SK-N-SH treated with all-trans-retinoic acid at 6 μM for 48 hours (cell line): Measurements from ENCODE around the gene GAGE12C.
"Not testable (repeated sequence)": the region's sequence is repeated elsewhere in the genome, so short reads cannot be mapped to it uniquely, and the experiment has no call there.

Source experiments
- BACH2 ChIP-seq: fragments of 250-450 bp; sonication (Bioruptor Pico); IDR thresholded peaks from 2 replicates; pipeline ENCODE4 v1.9.0; 2021; ENCODE audit warnings: mild to moderate bottlenecking, borderline replicate concordance
- CREB5 ChIP-seq: fragments of 250-450 bp; sonication (Bioruptor Pico); IDR thresholded peaks from 2 replicates; pipeline ENCODE4 v1.5.1; 2020; ENCODE audit warnings: low read depth, mild to moderate bottlenecking, moderate library complexity
- ESRRG ChIP-seq: fragments of 250-450 bp; sonication (Bioruptor Pico); IDR thresholded peaks from 2 replicates; pipeline ENCODE4 v1.6.1; 2021; ENCODE audit warnings: mild to moderate bottlenecking
- PATZ1 ChIP-seq: fragments of 250-450 bp; sonication (Bioruptor Pico); IDR thresholded peaks from 2 replicates; pipeline ENCODE4 v1.8.0; 2020; ENCODE audit warnings: mild to moderate bottlenecking, moderate library complexity, borderline replicate concordance
- POU6F1 ChIP-seq: fragments of 250-450 bp; sonication (Bioruptor Pico); IDR thresholded peaks from 2 replicates; pipeline ENCODE4 v1.8.0; 2021; ENCODE audit warnings: low read depth, mild to moderate bottlenecking, moderate library complexity, borderline replicate concordance
- PPARA ChIP-seq: fragments of 250-450 bp; sonication (Bioruptor Pico); IDR thresholded peaks from 2 replicates; pipeline ENCODE4 v1.5.0; 2020; ENCODE audit warnings: mild to moderate bottlenecking, borderline replicate concordance
- ZC3H10 ChIP-seq: fragments of 250-450 bp; sonication (Bioruptor Pico); IDR thresholded peaks from 2 replicates; pipeline ENCODE4 v1.5.1; 2021; ENCODE audit warnings: mild to moderate bottlenecking, moderate library complexity
- ZFP3 ChIP-seq: fragments of 250-450 bp; sonication (Bioruptor Pico); IDR thresholded peaks from 2 replicates; pipeline ENCODE4 v1.5.0; 2020; ENCODE audit warnings: mild to moderate bottlenecking, moderate library complexity
- ZFP30 ChIP-seq: fragments of 450-650 bp; formaldehyde crosslinking; IDR thresholded peaks from 2 replicates; pipeline ENCODE4 v1.5.0; 2022; ENCODE audit warnings: mild to moderate bottlenecking, moderate library complexity
- ZNF8 ChIP-seq: fragments of 450-650 bp; formaldehyde crosslinking; IDR thresholded peaks from 2 replicates; pipeline ENCODE4 v1.5.0; 2020; ENCODE audit warnings: mild to moderate bottlenecking, moderate library complexity

- not testable (repeated sequence) for TF ChIP-seq ZC3H10 (CRISPR knock-in tag); CREB5 (CRISPR knock-in tag); ESRRG; PPARA (CRISPR knock-in tag); PATZ1 (CRISPR knock-in tag); POU6F1 (CRISPR knock-in tag); ZFP3; ZNF8 (CRISPR knock-in tag); ZFP30 (CRISPR knock-in tag); BACH2 (CRISPR knock-in tag)
These were observed 37.2 kb downstream of the GAGE12C start for GRCh38 chrX:49569152-49569551.
